ENCODE measurements around the gene SLC22A2. TPM values are rescaled to one million over a fixed set of nuclear protein-coding genes. Genes with fewer than 3 reads are reported as not detected.

The SLC22A2 gene
- total RNA-seq, 2 experiments from 2014 or later, result not detected

DNA sequence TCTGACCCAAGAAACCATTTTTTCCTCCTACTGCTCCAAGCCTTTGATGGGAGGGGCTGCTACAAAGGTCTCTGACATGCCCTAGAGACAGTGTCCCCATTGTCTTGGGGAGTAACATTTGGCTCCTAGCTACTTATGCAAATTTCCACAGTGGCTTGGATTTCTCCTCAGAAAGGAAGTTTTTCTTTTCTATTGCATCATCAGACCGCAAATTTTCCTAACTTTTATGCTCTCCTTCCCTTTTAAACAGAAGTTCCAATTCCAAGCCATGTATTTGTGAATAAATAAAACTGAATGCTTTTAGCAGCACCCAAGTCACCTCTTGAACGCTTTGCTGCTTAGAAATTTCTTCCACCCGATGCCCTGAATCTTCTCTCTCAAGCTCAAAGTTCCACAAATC, 51.0 kb downstream of the SLC22A2 start:
- no peaks in the 10 kb centered on the region for H3K9me2 ChIP-seq (ENCODE audit: insufficient read depth, low read length)
- no peak for DNase-seq (ENCODE audit: low spot score)
- POLR2A ChIA-PET, result interaction anchor here (0.7 kb wide), 1 partner anchor 9 kb away, joined by 3 read pairs; no protein-coding TSS in a partner anchor
- H4K20me1 ChIP-seq (ENCODE audit: insufficient read depth, low read length), result no peaks in the 10 kb centered on the region
- no TSS peak for BruUV-seq (replicated peaks)
- H3K4me3 ChIP-seq (ENCODE audit: low read depth, low read length, poor library complexity, severe bottlenecking), result no peak overlapping the region
- H3K79me2 ChIP-seq (ENCODE audit: insufficient read depth, low read depth, low read length), result no peaks in the 10 kb centered on the region
- CTCF ChIA-PET (ENCODE audit: unreplicated experiment), result no interaction called here
- no peaks in the 10 kb centered on the region for H3K4me1 ChIP-seq (ENCODE audit: insufficient read depth, low read length, poor library complexity, severe bottlenecking)
- no peaks in the 10 kb centered on the region for H3K36me3 ChIP-seq (ENCODE audit: insufficient read depth, low read length)
- TF ChIP-seq EZH2phosphoT487 (IDR thresholded peaks at IDR 0.05; ENCODE audit: borderline replicate concordance, low read depth, low read length) (no peak), CTCF (conservative IDR thresholded peaks at IDR 0.05; ENCODE audit: low read length) (no peak)
- H2AFZ ChIP-seq (ENCODE audit: low read length), result no peak overlapping the region
- H3K4me2 ChIP-seq (ENCODE audit: low read length), result no peak overlapping the region
- no peaks in the 10 kb centered on the region for H3K9me3 ChIP-seq (ENCODE audit: low read length)
- no peak overlapping the region for H3K27ac ChIP-seq (ENCODE audit: low read depth, low read length, poor library complexity, severe bottlenecking)
- intact Hi-C loops (cut with micrococcal nuclease; ENCODE audit: unreplicated experiment), result no loop called here

- H3K4me1 ChIP-seq (ENCODE audit: insufficient read depth, low read length, poor library complexity, severe bottlenecking), result no peaks in the 10 kb centered on the region
- H3K4me3 ChIP-seq (ENCODE audit: low read depth, low read length, poor library complexity, severe bottlenecking), result no peak overlapping the region
- no TSS peak for BruUV-seq (replicated peaks)
- TF ChIP-seq EZH2phosphoT487 (IDR thresholded peaks at IDR 0.05; ENCODE audit: borderline replicate concordance, low read depth, low read length) (no peak), CTCF (conservative IDR thresholded peaks at IDR 0.05; ENCODE audit: low read length) (no peak)
- intact Hi-C loops (cut with micrococcal nuclease; ENCODE audit: unreplicated experiment), result no loop called here
- H3K4me2 ChIP-seq (ENCODE audit: low read length), result no peak overlapping the region
- ChIA-PET CTCF (ENCODE audit: unreplicated experiment) (no interaction called here), POLR2A (interaction anchor here (0.6 kb wide), 2 partner anchors 18 to 360 kb away, joined by 3 read pairs; no protein-coding TSS in a partner anchor)
- H4K20me1 ChIP-seq (ENCODE audit: insufficient read depth, low read length), result no peaks in the 10 kb centered on the region
- H3K9me2 ChIP-seq (ENCODE audit: insufficient read depth, low read length), result no peaks in the 10 kb centered on the region
- H3K9me3 ChIP-seq (ENCODE audit: low read length), result no peaks in the 10 kb centered on the region
- no peak for DNase-seq (ENCODE audit: low spot score)
- no peak overlapping the region for H2AFZ ChIP-seq (ENCODE audit: low read length)
- H3K79me2 ChIP-seq (ENCODE audit: insufficient read depth, low read depth, low read length), result no peaks in the 10 kb centered on the region
- no peaks in the 10 kb centered on the region for H3K36me3 ChIP-seq (ENCODE audit: insufficient read depth, low read length)
- H3K27ac ChIP-seq (ENCODE audit: low read depth, low read length, poor library complexity, severe bottlenecking), result no peak overlapping the region
Measured at GRCh38 chr6:160204710-160205109, 53.9 kb downstream of the SLC22A2 start.

- H3K4me2 ChIP-seq (ENCODE audit: low read length), result no peak overlapping the region
- POLR2A ChIA-PET, result interaction anchor here (0.6 kb wide), 2 partner anchors 61 to 361 kb away, joined by 3 to 4 read pairs; no protein-coding TSS in a partner anchor
- H3K4me1 ChIP-seq (ENCODE audit: insufficient read depth, low read length, poor library complexity, severe bottlenecking), result no peaks in the 10 kb centered on the region
- no peak overlapping the region for H3K27ac ChIP-seq (ENCODE audit: low read depth, low read length, poor library complexity, severe bottlenecking)
- no peak overlapping the region for H2AFZ ChIP-seq (ENCODE audit: low read length)
- no peaks in the 10 kb centered on the region for H3K36me3 ChIP-seq (ENCODE audit: insufficient read depth, low read length)
- no peak for DNase-seq (ENCODE audit: low spot score)
- intact Hi-C loops (cut with micrococcal nuclease; ENCODE audit: unreplicated experiment), result no loop called here
- H3K79me2 ChIP-seq (ENCODE audit: insufficient read depth, low read depth, low read length), result no peaks in the 10 kb centered on the region
- no peak overlapping the region for H3K4me3 ChIP-seq (ENCODE audit: low read depth, low read length, poor library complexity, severe bottlenecking)
- H3K9me3 ChIP-seq (ENCODE audit: low read length), result no peaks in the 10 kb centered on the region
- H3K9me2 ChIP-seq (ENCODE audit: insufficient read depth, low read length), result no peaks in the 10 kb centered on the region
- CTCF ChIA-PET (ENCODE audit: unreplicated experiment), result no interaction called here
- no peak for TF ChIP-seq CTCF (conservative IDR thresholded peaks at IDR 0.05; ENCODE audit: low read length)
- TF ChIP-seq EZH2phosphoT487 (IDR thresholded peaks at IDR 0.05; ENCODE audit: borderline replicate concordance, low read depth, low read length), result no peak
- no TSS peak for BruUV-seq (replicated peaks)
- H4K20me1 ChIP-seq (ENCODE audit: insufficient read depth, low read length), result no peaks in the 10 kb centered on the region
Measured at GRCh38 chr6:160203953-160204352, 54.7 kb downstream of the SLC22A2 start.

Measured in OCI-LY7 (cell line).